ENCODE results near the gene TMSB4X. TPM values are rescaled to one million over a fixed set of nuclear protein-coding genes. Genes with fewer than 3 reads are reported as not detected.

The TMSB4X gene
- total RNA-seq, 1 experiment from 2014 or later, result 2,928 TPM

GRCh38 chrX:12984603-12985319, 9.9 kb downstream of the TMSB4X start:
- TF ChIP-seq SIN3A (IDR thresholded peaks at IDR 0.05; ENCODE audit: borderline replicate concordance, insufficient read depth, low read depth, low read length) (no peak), TCF7L2 (IDR thresholded peaks at IDR 0.05; ENCODE audit: low read depth, low read length) (no peak), POLR2AphosphoS5 (IDR thresholded peaks at IDR 0.05; ENCODE audit: low read depth, low read length) (no peak)
- TF ChIP-seq, protein P1, sequence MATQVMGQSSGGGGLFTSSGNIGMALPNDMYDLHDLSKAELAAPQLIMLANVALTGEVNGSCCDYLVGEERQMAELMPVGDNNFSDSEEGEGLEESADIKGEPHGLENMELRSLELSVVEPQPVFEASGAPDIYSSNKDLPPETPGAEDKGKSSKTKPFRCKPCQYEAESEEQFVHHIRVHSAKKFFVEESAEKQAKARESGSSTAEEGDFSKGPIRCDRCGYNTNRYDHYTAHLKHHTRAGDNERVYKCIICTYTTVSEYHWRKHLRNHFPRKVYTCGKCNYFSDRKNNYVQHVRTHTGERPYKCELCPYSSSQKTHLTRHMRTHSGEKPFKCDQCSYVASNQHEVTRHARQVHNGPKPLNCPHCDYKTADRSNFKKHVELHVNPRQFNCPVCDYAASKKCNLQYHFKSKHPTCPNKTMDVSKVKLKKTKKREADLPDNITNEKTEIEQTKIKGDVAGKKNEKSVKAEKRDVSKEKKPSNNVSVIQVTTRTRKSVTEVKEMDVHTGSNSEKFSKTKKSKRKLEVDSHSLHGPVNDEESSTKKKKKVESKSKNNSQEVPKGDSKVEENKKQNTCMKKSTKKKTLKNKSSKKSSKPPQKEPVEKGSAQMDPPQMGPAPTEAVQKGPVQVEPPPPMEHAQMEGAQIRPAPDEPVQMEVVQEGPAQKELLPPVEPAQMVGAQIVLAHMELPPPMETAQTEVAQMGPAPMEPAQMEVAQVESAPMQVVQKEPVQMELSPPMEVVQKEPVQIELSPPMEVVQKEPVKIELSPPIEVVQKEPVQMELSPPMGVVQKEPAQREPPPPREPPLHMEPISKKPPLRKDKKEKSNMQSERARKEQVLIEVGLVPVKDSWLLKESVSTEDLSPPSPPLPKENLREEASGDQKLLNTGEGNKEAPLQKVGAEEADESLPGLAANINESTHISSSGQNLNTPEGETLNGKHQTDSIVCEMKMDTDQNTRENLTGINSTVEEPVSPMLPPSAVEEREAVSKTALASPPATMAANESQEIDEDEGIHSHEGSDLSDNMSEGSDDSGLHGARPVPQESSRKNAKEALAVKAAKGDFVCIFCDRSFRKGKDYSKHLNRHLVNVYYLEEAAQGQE (IDR thresholded peaks at IDR 0.05; ENCODE audit: insufficient read depth in 1 of 2, low read depth in 2 of 2, low read length in 1 of 2), result no peak
- TF ChIP-seq, protein P2, sequence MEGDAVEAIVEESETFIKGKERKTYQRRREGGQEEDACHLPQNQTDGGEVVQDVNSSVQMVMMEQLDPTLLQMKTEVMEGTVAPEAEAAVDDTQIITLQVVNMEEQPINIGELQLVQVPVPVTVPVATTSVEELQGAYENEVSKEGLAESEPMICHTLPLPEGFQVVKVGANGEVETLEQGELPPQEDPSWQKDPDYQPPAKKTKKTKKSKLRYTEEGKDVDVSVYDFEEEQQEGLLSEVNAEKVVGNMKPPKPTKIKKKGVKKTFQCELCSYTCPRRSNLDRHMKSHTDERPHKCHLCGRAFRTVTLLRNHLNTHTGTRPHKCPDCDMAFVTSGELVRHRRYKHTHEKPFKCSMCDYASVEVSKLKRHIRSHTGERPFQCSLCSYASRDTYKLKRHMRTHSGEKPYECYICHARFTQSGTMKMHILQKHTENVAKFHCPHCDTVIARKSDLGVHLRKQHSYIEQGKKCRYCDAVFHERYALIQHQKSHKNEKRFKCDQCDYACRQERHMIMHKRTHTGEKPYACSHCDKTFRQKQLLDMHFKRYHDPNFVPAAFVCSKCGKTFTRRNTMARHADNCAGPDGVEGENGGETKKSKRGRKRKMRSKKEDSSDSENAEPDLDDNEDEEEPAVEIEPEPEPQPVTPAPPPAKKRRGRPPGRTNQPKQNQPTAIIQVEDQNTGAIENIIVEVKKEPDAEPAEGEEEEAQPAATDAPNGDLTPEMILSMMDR (IDR thresholded peaks at IDR 0.05), result no peak
- DNase-seq (ENCODE audit: low read depth, low spot score), result no peak
- in situ Hi-C loops (cut with HindIII; ENCODE audit: low pct_unique_long_range_greater_than_20kb, low sequenced_read_pairs) (no loop called here), intact Hi-C loops (cut with micrococcal nuclease; ENCODE audit: unreplicated experiment) (loop anchor here (5.0 to 10.0 kb wide), 2 partner anchors 43 to 110 kb away; no protein-coding TSS in a partner anchor)
- Histone ChIP-seq H3K4me3 (ENCODE audit: low read depth in 2 of 2, low read length in 2 of 2) (no peak overlapping the region), H3K36me3 (ENCODE audit: control insufficient read depth, insufficient read depth, low read length) (no peaks in the 10 kb centered on the region), H3K4me1 (ENCODE audit: control insufficient read depth, insufficient read depth, low read length) (peaks cover 12% of the 10 kb centered on the region), H3K27me3 (ENCODE audit: control insufficient read depth, insufficient read depth, low read length) (no peaks in the 10 kb centered on the region), H3K27ac (ENCODE audit: low read length) (peak overlapping the region; percentile 91), H3K9me3 (ENCODE audit: control insufficient read depth, insufficient read depth, low read depth, low read length) (no peaks in the 10 kb centered on the region)
- peak; percentile 41 for ATAC-seq
- BruUV-seq (replicated peaks), result no TSS peak
- POLR2A ChIA-PET, result no interaction called here
- CTCF ChIA-PET, result no interaction called here

DNA sequence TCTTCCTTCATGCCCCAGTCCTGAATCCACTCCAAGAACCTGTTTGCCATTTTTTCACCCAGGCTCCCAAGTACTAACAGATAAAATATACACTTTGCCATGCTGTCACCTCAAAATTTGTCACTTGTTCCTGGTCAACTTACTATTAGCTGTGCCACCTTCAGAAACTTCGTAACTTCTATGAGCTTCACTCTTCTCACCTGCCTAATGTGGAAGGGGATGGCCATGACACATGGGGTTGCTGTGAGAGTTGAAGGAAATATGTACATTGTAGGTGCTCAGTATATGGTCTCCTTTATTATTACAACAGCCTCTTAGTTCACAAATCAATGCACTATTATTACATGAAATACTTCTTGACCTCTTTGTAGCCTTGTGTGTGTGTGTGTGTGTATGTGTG, 10.4 kb downstream of the TMSB4X start:
- ChIA-PET CTCF (no interaction called here), POLR2A (no interaction called here)
- no peaks in the 10 kb centered on the region for H3K36me3 ChIP-seq (ENCODE audit: control insufficient read depth, insufficient read depth, low read length)
- no peaks in the 10 kb centered on the region for H3K27me3 ChIP-seq (ENCODE audit: control insufficient read depth, insufficient read depth, low read length)
- no peak overlapping the region for H3K4me3 ChIP-seq (ENCODE audit: low read depth in 2 of 2, low read length in 2 of 2)
- H3K4me1 ChIP-seq (ENCODE audit: control insufficient read depth, insufficient read depth, low read length), result peaks cover 13% of the 10 kb centered on the region
- TF ChIP-seq TCF7L2 (IDR thresholded peaks at IDR 0.05; ENCODE audit: low read depth, low read length) (no peak), POLR2AphosphoS5 (IDR thresholded peaks at IDR 0.05; ENCODE audit: low read depth, low read length) (no peak), SIN3A (IDR thresholded peaks at IDR 0.05; ENCODE audit: borderline replicate concordance, insufficient read depth, low read depth, low read length) (no peak)
- TF ChIP-seq, protein P2 (IDR thresholded peaks at IDR 0.05), result no peak
- TF ChIP-seq, protein P1 (IDR thresholded peaks at IDR 0.05; ENCODE audit: insufficient read depth in 1 of 2, low read depth in 2 of 2, low read length in 1 of 2), result no peak
- BruUV-seq (replicated peaks), result no TSS peak
- in situ Hi-C loops (cut with HindIII; ENCODE audit: low pct_unique_long_range_greater_than_20kb, low sequenced_read_pairs) (no loop called here), intact Hi-C loops (cut with micrococcal nuclease; ENCODE audit: unreplicated experiment) (loop anchor here (10.0 kb wide), 1 partner anchor 109 kb away; no protein-coding TSS in a partner anchor)
- no peaks in the 10 kb centered on the region for H3K9me3 ChIP-seq (ENCODE audit: control insufficient read depth, insufficient read depth, low read depth, low read length)
- ATAC-seq (no peak), DNase-seq (ENCODE audit: low read depth, low spot score) (no peak)
- H3K27ac ChIP-seq (ENCODE audit: low read length), result peak overlapping the region; percentile 91

All from Panc1 (cell line).